Measurements from ENCODE around the gene CD68.

Gene CD68

GRCh38 chr17:7588553-7589203 lies 9.2 kb downstream of the CD68 start:
- peak in 1 of 2 experiments; percentile 0 for DNase-seq (ENCODE audit: low read depth in 1 of 2, low spot score in 1 of 2)
- no peaks in the 10 kb centered on the region for H3K27me3 ChIP-seq (ENCODE audit: insufficient read depth, poor library complexity, severe bottlenecking)
- H3K4me3 ChIP-seq (replicated peaks; ENCODE audit: insufficient read depth, low read length) = no peak overlapping the region
- TF ChIP-seq CTCF (IDR thresholded peaks at IDR 0.05; ENCODE audit: insufficient read depth, low read length) (no peak), REST (IDR thresholded peaks at IDR 0.05; ENCODE audit: insufficient replicate concordance, low read depth) (no peak), POLR2AphosphoS5 (IDR thresholded peaks at IDR 0.05; ENCODE audit: low read depth) (no peak), GABPA (IDR thresholded peaks at IDR 0.05; ENCODE audit: low read depth) (no peak), SPI1 (IDR thresholded peaks at IDR 0.05; ENCODE audit: borderline replicate concordance, low read depth) (no peak)
- peak overlapping the region; percentile 63 for H3K27ac ChIP-seq (replicated peaks)

- DNase-seq (ENCODE audit: low read depth in 1 of 2, low spot score in 1 of 2) = no peak
- TF ChIP-seq CTCF (IDR thresholded peaks at IDR 0.05; ENCODE audit: insufficient read depth, low read length) (no peak), SPI1 (IDR thresholded peaks at IDR 0.05; ENCODE audit: borderline replicate concordance, low read depth) (no peak), GABPA (IDR thresholded peaks at IDR 0.05; ENCODE audit: low read depth) (no peak), REST (IDR thresholded peaks at IDR 0.05; ENCODE audit: insufficient replicate concordance, low read depth) (no peak), POLR2AphosphoS5 (IDR thresholded peaks at IDR 0.05; ENCODE audit: low read depth) (no peak)
- Histone ChIP-seq H3K4me3 (replicated peaks; ENCODE audit: insufficient read depth, low read length) (no peak overlapping the region), H3K27me3 (ENCODE audit: insufficient read depth, poor library complexity, severe bottlenecking) (no peaks in the 10 kb centered on the region), H3K27ac (replicated peaks) (no peak overlapping the region)
Measured at GRCh38 chr17:7589204-7589868, 9.9 kb downstream of the CD68 start.

- no peaks in the 10 kb centered on the region for H3K27me3 ChIP-seq (ENCODE audit: insufficient read depth, poor library complexity, severe bottlenecking)
- no peak within 1 kb of the TSS for H3K27ac ChIP-seq (replicated peaks)
- H3K4me3 ChIP-seq (replicated peaks; ENCODE audit: insufficient read depth, low read length) = no peak within 1 kb of the TSS
- no peak for DNase-seq (ENCODE audit: low read depth in 1 of 2, low spot score in 1 of 2)
- no peak for TF ChIP-seq POLR2AphosphoS5 (IDR thresholded peaks at IDR 0.05; ENCODE audit: low read depth)
- TF ChIP-seq CTCF (IDR thresholded peaks at IDR 0.05; ENCODE audit: insufficient read depth, low read length) = no peak
- TF ChIP-seq REST (IDR thresholded peaks at IDR 0.05; ENCODE audit: insufficient replicate concordance, low read depth) = no peak
- TF ChIP-seq SPI1 (IDR thresholded peaks at IDR 0.05; ENCODE audit: borderline replicate concordance, low read depth) = no peak
- no peak for TF ChIP-seq GABPA (IDR thresholded peaks at IDR 0.05; ENCODE audit: low read depth)
Measured at GRCh38 chr17:7589891-7590691, 10.7 kb downstream of the CD68 start, which contains the start of gene SOX15. Gene SOX15, minus strand, starts transcription at chr17:7590094. Its CDS starts 418 bp downstream, at chr17:7589676.

Data from HL-60 (cell line).